Astrocyte of the spinal cord (primary cell): ENCODE data around the gene RPL3.

Experiments
- DNase-seq: peaks from one replicate; pipeline ENCODE4 v3.0.0; 2011; ENCODE audit warnings: low read depth, low spot score
- H3K4me3 ChIP-seq: 2 replicates; pipeline ENCODE4 v1.5.1; 2011; ENCODE audit warnings: low read depth, mild to moderate bottlenecking, low read length, moderate library complexity
- CTCF ChIP-seq: IDR thresholded peaks from 2 replicates; pipeline ENCODE4 v1.5.1; 2012; ENCODE audit warnings: low read depth, mild to moderate bottlenecking, low read length, inconsistent platforms
- in situ Hi-C: cut with HindIII; loops from 2 replicates; pipeline ENCODE4 v1.10.0; 2017; ENCODE audit warnings: low sequenced_read_pairs

Gene RPL3

GRCh38 chr22:39319284-39320022 lies at the start of gene RPL3:
Gene RPL3 (minus strand): TSS chr22:39319623. CDS start chr22:39319597, 26 bp downstream.
- no peak for TF ChIP-seq CTCF
- peak within 1 kb of the TSS; percentile 98 for H3K4me3 ChIP-seq
- in situ Hi-C loops = no loop called here
- DNase-seq = peak; percentile 99

GRCh38 chr22:39369186-39369585 lies 49.8 kb upstream of the RPL3 start:
- DNase-seq = no peak
- in situ Hi-C loops = no loop called here
- TF ChIP-seq CTCF = no peak

GRCh38 chr22:39368461-39368911 lies 49.1 kb upstream of the RPL3 start:
- H3K4me3 ChIP-seq = no peak overlapping the region
- no peak for TF ChIP-seq CTCF
- no peak for DNase-seq
- in situ Hi-C loops = no loop called here

More at GRCh38 chr22:39369186-39369585, 49.8 kb upstream of the RPL3 start:
- H3K4me3 ChIP-seq = no peak overlapping the region

GRCh38 chr22:39367035-39367434 lies 47.6 kb upstream of the RPL3 start:
- no peak for TF ChIP-seq CTCF
- no peak overlapping the region for H3K4me3 ChIP-seq
- in situ Hi-C loops = no loop called here
- DNase-seq = no peak

- TF ChIP-seq CTCF = no peak
- in situ Hi-C loops = no loop called here
- H3K4me3 ChIP-seq = no peak overlapping the region
- no peak for DNase-seq
Measured at GRCh38 chr22:39365492-39365780, 46.0 kb upstream of the RPL3 start.

GRCh38 chr22:39364714-39365491 lies 45.5 kb upstream of the RPL3 start:
- DNase-seq = no peak

More at GRCh38 chr22:39364714-39365491, 45.5 kb upstream of the RPL3 start:
- in situ Hi-C loops = no loop called here
- TF ChIP-seq CTCF = peak; percentile 22
- no peak overlapping the region for H3K4me3 ChIP-seq
